Stimulated activated CD8-positive, alpha-beta memory T cell treated with anti-CD3 and anti-CD28 coated beads, Interleukin-4, amount 100 ng/mL, for 48 hours (primary cell): ENCODE measurements around the gene EBF3.

Source experiments
- DNase-seq: peaks from one replicate; pipeline ENCODE4 v3.0.0-alpha.2; 2020

Gene EBF3

DNA sequence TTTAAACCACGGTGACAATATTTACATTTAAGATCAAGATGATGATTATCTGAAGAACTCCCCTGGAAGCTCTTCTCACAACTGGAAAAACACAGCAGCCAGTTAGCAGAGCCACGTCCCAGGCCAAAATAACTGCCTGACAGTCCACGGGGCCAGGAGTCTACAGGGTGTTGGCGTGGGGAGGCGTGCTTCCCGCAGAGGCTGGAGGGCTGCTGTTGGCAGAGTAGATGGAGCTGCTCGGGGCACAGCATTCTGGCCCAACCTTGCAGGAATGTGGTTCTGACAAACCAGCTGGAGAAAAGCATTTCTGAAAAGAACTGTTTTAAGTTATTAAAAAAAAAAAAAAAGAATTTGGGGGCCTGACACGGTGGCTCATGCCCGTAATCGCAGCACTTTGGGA is 177.9 kb downstream of the EBF3 start:
- DNase-seq: no peak

- no peak for DNase-seq
These were observed 178.5 kb downstream of the EBF3 start for GRCh38 chr10:129785536-129785981.
